HCT116 (cell line): ENCODE measurements around the gene EP300. TPM values are rescaled to one million over a fixed set of nuclear protein-coding genes. Genes with fewer than 3 reads are reported as not detected.

Experiments
- ATAC-seq: fragments of 200-7000 bp; cut with Tn5 transposase; 2 replicates; pipeline ENCODE4 v1.9.1; 2020; ENCODE audit warnings: mild to moderate bottlenecking, moderate library complexity
- BruUV-seq: library from RNA; stranded (reverse); fragments of 400-500 nt; replicated peaks from 2 replicates; lab custom pipeline; 2021; lab: Mats Ljungman, UMichigan
- CTCF ChIA-PET: fragments of 300-600 bp; sonication (Branson Sonifier 250); formaldehyde crosslinking; loops from one replicate; lab custom pipeline; 2021; ENCODE audit warnings: antibody characterized with exemption; lab: Charles Lee
- POLR2A ChIA-PET: fragments of 300-600, 350-600 bp; sonication (Branson Sonifier 250); formaldehyde crosslinking; loops from one replicate; lab custom pipeline; 2021; ENCODE audit warnings: antibody characterized with exemption; lab: Charles Lee
- RAD21 ChIA-PET, 2 experiments: fragments of 300-600 bp; sonication (Branson Sonifier 250); formaldehyde crosslinking; loops; one replicate each; lab custom pipeline; 2023; ENCODE audit warnings: low total read pairs in 2 of 2; ENCODE audit not compliant: uncharacterized antibody in 2 of 2, unreplicated experiment in 2 of 2, low non-redundant PET in 1 of 2; lab: Charles Lee
- DNase-seq: peaks from one replicate; pipeline ENCODE4 v3.0.0-alpha.2; 2010; ENCODE audit warnings: low read depth, low spot score
- H2AFZ ChIP-seq: fragments of 200-600 bp; shearing (Covaris generic), sonication (generic); 2 replicates; pipeline ENCODE4 v1.6.1; 2017; ENCODE audit warnings: low read depth, mixed run types, mixed read lengths, antibody characterized with exemption, low read length; ENCODE audit not compliant: poor library complexity, severe bottlenecking
- H3K27ac ChIP-seq: 2 replicates; pipeline ENCODE4 v1.5.1; 2012; ENCODE audit warnings: low read depth, low read length
- H3K27me3 ChIP-seq: fragments of 200-600 bp; sonication (generic); 2 replicates; pipeline ENCODE4 v1.6.1; 2016; ENCODE audit warnings: mixed run types, low read length, mixed read lengths; ENCODE audit not compliant: insufficient read depth
- H3K36me3 ChIP-seq, 2 experiments: fragments of 200-500 bp in 1 of 2; fragments of 200-600 bp in 1 of 2; sonication (Bioruptor generic) in 1 of 2; sonication (generic) in 1 of 2; 2 replicates each; pipeline versions ENCODE4 v1.5.1 to v1.6.1; 2014 to 2016; ENCODE audit warnings: low read length in 2 of 2, inconsistent platforms in 1 of 2, mixed read lengths in 1 of 2, mixed run types in 1 of 2; ENCODE audit not compliant: insufficient read depth in 2 of 2, control insufficient read depth in 1 of 2
- H3K4me1 ChIP-seq, 2 experiments: fragments of 200-600 bp in 1 of 2; sonication (generic) in 1 of 2; 2 replicates each; pipeline versions ENCODE4 v1.5.1 to v1.6.1; 2012 to 2017; ENCODE audit warnings: low read length in 2 of 2, inconsistent platforms in 1 of 2, mild to moderate bottlenecking in 1 of 2, mixed read lengths in 1 of 2, mixed run types in 1 of 2, moderate library complexity in 1 of 2; ENCODE audit not compliant: insufficient read depth in 2 of 2, control insufficient read depth in 1 of 2
- H3K4me2 ChIP-seq: fragments of 200-600 bp; sonication (generic); 2 replicates; pipeline ENCODE4 v1.6.1; 2017; ENCODE audit warnings: mixed run types, low read length, mixed read lengths
- H3K4me3 ChIP-seq, 2 experiments: fragments of 200-600 bp in 1 of 2; sonication (generic) in 1 of 2; replicated peaks in 1 of 2; 2 replicates each; pipeline ENCODE4 v1.5.1; 2011 to 2016; ENCODE audit warnings: low read length in 2 of 2, control low read depth in 1 of 2, low read depth in 1 of 2, mild to moderate bottlenecking in 1 of 2, mixed read lengths in 1 of 2, mixed run types in 1 of 2
- H3K79me2 ChIP-seq: fragments of 200-600 bp; sonication (generic); 2 replicates; pipeline ENCODE4 v1.6.1; 2017; ENCODE audit warnings: mild to moderate bottlenecking, mixed run types, low read length, moderate library complexity, mixed read lengths; ENCODE audit not compliant: insufficient read depth
- H3K9ac ChIP-seq: fragments of 200-600 bp; sonication (generic); 2 replicates; pipeline ENCODE4 v1.6.1; 2016; ENCODE audit warnings: low read length, mixed read lengths
- H3K9me2 ChIP-seq: fragments of 200-600 bp; sonication (generic), shearing (Covaris generic); 2 replicates; pipeline ENCODE4 v1.6.1; 2017; ENCODE audit warnings: mixed run types, mild to moderate bottlenecking, moderate library complexity; ENCODE audit not compliant: insufficient read depth
- H3K9me3 ChIP-seq, 2 experiments: fragments of 200-500 bp in 1 of 2; fragments of 200-600 bp in 1 of 2; sonication (Bioruptor generic) in 1 of 2; sonication (generic) in 1 of 2; 2 replicates each; pipeline ENCODE4 v1.6.1; 2014 to 2017; ENCODE audit warnings: low read length in 2 of 2, mixed read lengths in 2 of 2, inconsistent platforms in 1 of 2, low read depth in 1 of 2, mild to moderate bottlenecking in 1 of 2, mixed run types in 1 of 2, moderate library complexity in 1 of 2; ENCODE audit not compliant: control insufficient read depth in 1 of 2, insufficient read depth in 1 of 2
- H4K20me1 ChIP-seq: fragments of 200-600 bp; sonication (generic), shearing (Covaris generic); 2 replicates; pipeline ENCODE4 v1.6.1; 2017; ENCODE audit warnings: mixed run types, mild to moderate bottlenecking, moderate library complexity; ENCODE audit not compliant: insufficient read depth
- CBX3 ChIP-seq: IDR thresholded peaks from 2 replicates; pipeline ENCODE4 v1.6.1; 2012; ENCODE audit warnings: low read depth
- CEBPB ChIP-seq: IDR thresholded peaks from 2 replicates; pipeline ENCODE4 v1.6.1; 2012; ENCODE audit warnings: low read depth
- EGR1 ChIP-seq: IDR thresholded peaks from 2 replicates; pipeline ENCODE4 v1.6.1; 2012; ENCODE audit warnings: low read depth
- JUND ChIP-seq: IDR thresholded peaks from 2 replicates; pipeline ENCODE4 v1.6.1; 2012
- RAD21 ChIP-seq: IDR thresholded peaks from 2 replicates; pipeline ENCODE4 v1.6.1; 2012; ENCODE audit warnings: low read depth, mild to moderate bottlenecking
- SIN3A ChIP-seq: IDR thresholded peaks from 2 replicates; pipeline ENCODE4 v1.6.1; 2012; ENCODE audit warnings: low read depth
- SRF ChIP-seq: IDR thresholded peaks from 2 replicates; pipeline ENCODE4 v1.6.1; 2012; ENCODE audit warnings: low read depth
- TCF7L2 ChIP-seq: IDR thresholded peaks from 2 replicates; pipeline ENCODE4 v1.7.0; 2011; ENCODE audit warnings: borderline replicate concordance, inconsistent platforms; ENCODE audit not compliant: insufficient read depth, insufficient read length; ENCODE audit errors: extremely low read depth
- YY1 ChIP-seq: IDR thresholded peaks from 2 replicates; pipeline ENCODE4 v1.6.1; 2011; ENCODE audit warnings: low read length, low read depth, moderate library complexity, mild to moderate bottlenecking; ENCODE audit not compliant: insufficient replicate concordance; ENCODE audit errors: extremely low read depth
- ZFX ChIP-seq: fragments of 450-650 bp; IDR thresholded peaks from 2 replicates; pipeline ENCODE4 v1.6.1; 2017
- ZNF274 ChIP-seq: fragments of 200-500 bp; sonication (Bioruptor generic); IDR thresholded peaks from 2 replicates; pipeline ENCODE4 v1.6.1; 2014; ENCODE audit warnings: mild to moderate bottlenecking, low read depth, low read length, inconsistent platforms
- intact Hi-C: fragments of 100-400 bp; cut with micrococcal nuclease; formaldehyde crosslinking; loops from 2 replicates; pipeline ENCODE4 v1.10.0; 2022
- total RNA-seq: library from RNA; stranded (reverse); gene quantifications from one replicate; pipeline ENCODE4 v1.2.1, GENCODE V29; 2021; ENCODE audit not compliant: unreplicated experiment
- TF ChIP-seq, protein P1 (sequence below): IDR thresholded peaks from 2 replicates; pipeline ENCODE4 v1.6.1; 2012
- TF ChIP-seq, protein P2 (sequence below): IDR thresholded peaks from 2 replicates; pipeline ENCODE4 v1.6.1; 2012; ENCODE audit warnings: low read depth
- TF ChIP-seq, protein P3 (sequence below): IDR thresholded peaks from 2 replicates; pipeline ENCODE4 v1.6.1; 2011; ENCODE audit warnings: mild to moderate bottlenecking, low read length, moderate library complexity; ENCODE audit not compliant: insufficient replicate concordance; ENCODE audit errors: extremely low read depth
- TF ChIP-seq, protein P4 (sequence below), 3 experiments: fragments of 200-600 bp in 1 of 3; sonication (generic) in 1 of 3; IDR thresholded peaks in 2 of 3; conservative IDR thresholded peaks in 1 of 3; 2 replicates each; pipeline ENCODE4 v1.5.1; 2012 to 2017; ENCODE audit warnings: low read depth in 2 of 3, low read length in 2 of 3, antibody characterized with exemption in 1 of 3, borderline replicate concordance in 1 of 3, control low read depth in 1 of 3, mild to moderate bottlenecking in 1 of 3, mixed read lengths in 1 of 3, mixed run types in 1 of 3, moderate library complexity in 1 of 3; ENCODE audit not compliant: insufficient read depth in 1 of 3

The EP300 gene
- total RNA-seq, 1 experiment from 2014 or later, result 38.8 TPM

DNA sequence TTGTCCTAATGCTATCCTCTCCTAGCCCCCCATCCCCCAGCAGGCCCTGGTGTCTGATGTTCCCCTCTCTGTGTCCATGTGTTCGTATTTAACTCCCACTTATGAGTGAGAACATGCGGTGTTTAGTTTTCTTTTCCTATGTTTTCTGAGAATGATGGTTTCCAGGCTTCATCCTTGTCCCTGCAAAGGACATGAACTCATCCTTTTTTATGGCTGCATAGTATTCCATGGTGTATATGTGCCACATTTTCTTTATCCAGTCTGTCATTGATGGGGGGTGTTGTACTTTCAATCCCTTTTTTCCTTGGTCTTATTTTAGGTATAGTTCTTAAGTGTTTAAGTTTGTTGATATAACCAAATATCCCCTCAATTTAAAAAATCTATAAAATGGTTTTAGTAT lies 23.9 kb downstream of the EP300 start:
- intact Hi-C loops, result no loop called here

More for the DNA sequence above, 23.9 kb downstream of the EP300 start:
- Histone ChIP-seq H3K9ac (no peak overlapping the region), H2AFZ (no peak overlapping the region), H3K36me3 (peaks cover 15% of the 10 kb centered on the region in 2 experiments; a peak in 3 of 4 replicates), H3K79me2 (peaks cover 97% of the 10 kb centered on the region), H4K20me1 (peaks cover 7% of the 10 kb centered on the region; the same call in 1 of the 2 replicates), H3K4me3 (no peak overlapping the region), H3K4me1 (no peaks in the 10 kb centered on the region), H3K27me3 (no peaks in the 10 kb centered on the region), H3K27ac (no peak overlapping the region), H3K9me2 (no peaks in the 10 kb centered on the region), H3K9me3 (no peaks in the 10 kb centered on the region), H3K4me2 (no peak overlapping the region)
- no TSS peak for BruUV-seq
- POLR2A ChIA-PET, result no interaction called here
- no peak for DNase-seq
- CTCF ChIA-PET, result no interaction called here
- RAD21 ChIA-PET, result no interaction called here
- TF ChIP-seq TCF7L2, result no peak
- TF ChIP-seq CEBPB, result no peak
- no peak for TF ChIP-seq EGR1
- TF ChIP-seq CBX3, result no peak
- TF ChIP-seq ZFX, result no peak
- no peak for TF ChIP-seq RAD21
- TF ChIP-seq, protein P1, sequence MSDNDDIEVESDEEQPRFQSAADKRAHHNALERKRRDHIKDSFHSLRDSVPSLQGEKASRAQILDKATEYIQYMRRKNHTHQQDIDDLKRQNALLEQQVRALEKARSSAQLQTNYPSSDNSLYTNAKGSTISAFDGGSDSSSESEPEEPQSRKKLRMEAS, result no peak
- TF ChIP-seq SIN3A, result no peak
- TF ChIP-seq ZNF274, result no peak
- TF ChIP-seq SRF, result no peak
- TF ChIP-seq, protein P2, sequence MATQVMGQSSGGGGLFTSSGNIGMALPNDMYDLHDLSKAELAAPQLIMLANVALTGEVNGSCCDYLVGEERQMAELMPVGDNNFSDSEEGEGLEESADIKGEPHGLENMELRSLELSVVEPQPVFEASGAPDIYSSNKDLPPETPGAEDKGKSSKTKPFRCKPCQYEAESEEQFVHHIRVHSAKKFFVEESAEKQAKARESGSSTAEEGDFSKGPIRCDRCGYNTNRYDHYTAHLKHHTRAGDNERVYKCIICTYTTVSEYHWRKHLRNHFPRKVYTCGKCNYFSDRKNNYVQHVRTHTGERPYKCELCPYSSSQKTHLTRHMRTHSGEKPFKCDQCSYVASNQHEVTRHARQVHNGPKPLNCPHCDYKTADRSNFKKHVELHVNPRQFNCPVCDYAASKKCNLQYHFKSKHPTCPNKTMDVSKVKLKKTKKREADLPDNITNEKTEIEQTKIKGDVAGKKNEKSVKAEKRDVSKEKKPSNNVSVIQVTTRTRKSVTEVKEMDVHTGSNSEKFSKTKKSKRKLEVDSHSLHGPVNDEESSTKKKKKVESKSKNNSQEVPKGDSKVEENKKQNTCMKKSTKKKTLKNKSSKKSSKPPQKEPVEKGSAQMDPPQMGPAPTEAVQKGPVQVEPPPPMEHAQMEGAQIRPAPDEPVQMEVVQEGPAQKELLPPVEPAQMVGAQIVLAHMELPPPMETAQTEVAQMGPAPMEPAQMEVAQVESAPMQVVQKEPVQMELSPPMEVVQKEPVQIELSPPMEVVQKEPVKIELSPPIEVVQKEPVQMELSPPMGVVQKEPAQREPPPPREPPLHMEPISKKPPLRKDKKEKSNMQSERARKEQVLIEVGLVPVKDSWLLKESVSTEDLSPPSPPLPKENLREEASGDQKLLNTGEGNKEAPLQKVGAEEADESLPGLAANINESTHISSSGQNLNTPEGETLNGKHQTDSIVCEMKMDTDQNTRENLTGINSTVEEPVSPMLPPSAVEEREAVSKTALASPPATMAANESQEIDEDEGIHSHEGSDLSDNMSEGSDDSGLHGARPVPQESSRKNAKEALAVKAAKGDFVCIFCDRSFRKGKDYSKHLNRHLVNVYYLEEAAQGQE, result no peak
- TF ChIP-seq, protein P3, sequence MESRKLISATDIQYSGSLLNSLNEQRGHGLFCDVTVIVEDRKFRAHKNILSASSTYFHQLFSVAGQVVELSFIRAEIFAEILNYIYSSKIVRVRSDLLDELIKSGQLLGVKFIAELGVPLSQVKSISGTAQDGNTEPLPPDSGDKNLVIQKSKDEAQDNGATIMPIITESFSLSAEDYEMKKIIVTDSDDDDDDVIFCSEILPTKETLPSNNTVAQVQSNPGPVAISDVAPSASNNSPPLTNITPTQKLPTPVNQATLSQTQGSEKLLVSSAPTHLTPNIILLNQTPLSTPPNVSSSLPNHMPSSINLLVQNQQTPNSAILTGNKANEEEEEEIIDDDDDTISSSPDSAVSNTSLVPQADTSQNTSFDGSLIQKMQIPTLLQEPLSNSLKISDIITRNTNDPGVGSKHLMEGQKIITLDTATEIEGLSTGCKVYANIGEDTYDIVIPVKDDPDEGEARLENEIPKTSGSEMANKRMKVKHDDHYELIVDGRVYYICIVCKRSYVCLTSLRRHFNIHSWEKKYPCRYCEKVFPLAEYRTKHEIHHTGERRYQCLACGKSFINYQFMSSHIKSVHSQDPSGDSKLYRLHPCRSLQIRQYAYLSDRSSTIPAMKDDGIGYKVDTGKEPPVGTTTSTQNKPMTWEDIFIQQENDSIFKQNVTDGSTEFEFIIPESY, result no peak
- no peak for TF ChIP-seq YY1
- no peak for TF ChIP-seq JUND
- TF ChIP-seq, protein P4, sequence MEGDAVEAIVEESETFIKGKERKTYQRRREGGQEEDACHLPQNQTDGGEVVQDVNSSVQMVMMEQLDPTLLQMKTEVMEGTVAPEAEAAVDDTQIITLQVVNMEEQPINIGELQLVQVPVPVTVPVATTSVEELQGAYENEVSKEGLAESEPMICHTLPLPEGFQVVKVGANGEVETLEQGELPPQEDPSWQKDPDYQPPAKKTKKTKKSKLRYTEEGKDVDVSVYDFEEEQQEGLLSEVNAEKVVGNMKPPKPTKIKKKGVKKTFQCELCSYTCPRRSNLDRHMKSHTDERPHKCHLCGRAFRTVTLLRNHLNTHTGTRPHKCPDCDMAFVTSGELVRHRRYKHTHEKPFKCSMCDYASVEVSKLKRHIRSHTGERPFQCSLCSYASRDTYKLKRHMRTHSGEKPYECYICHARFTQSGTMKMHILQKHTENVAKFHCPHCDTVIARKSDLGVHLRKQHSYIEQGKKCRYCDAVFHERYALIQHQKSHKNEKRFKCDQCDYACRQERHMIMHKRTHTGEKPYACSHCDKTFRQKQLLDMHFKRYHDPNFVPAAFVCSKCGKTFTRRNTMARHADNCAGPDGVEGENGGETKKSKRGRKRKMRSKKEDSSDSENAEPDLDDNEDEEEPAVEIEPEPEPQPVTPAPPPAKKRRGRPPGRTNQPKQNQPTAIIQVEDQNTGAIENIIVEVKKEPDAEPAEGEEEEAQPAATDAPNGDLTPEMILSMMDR (IDR thresholded peaks at IDR 0.05 in 2 of 3, conservative IDR thresholded peaks at IDR 0.05 in 1 of 3; ENCODE audit: borderline replicate concordance in 1 of 3, insufficient read depth in 1 of 3, low read depth in 2 of 3, low read length in 2 of 3), result no peak
- ATAC-seq, result no peak
